Omental fat pad (tissue), 4 donors: Measurements from ENCODE around the gene TNRC18. TPM values are rescaled to one million over a fixed set of nuclear protein-coding genes. Genes with fewer than 3 reads are reported as not detected.
"Not testable (repeated sequence)": the region's sequence is repeated elsewhere in the genome, so short reads cannot be mapped to it uniquely, and the experiment has no call there.

Experiments used
- ATAC-seq: fragments of 150-250 bp; one replicate; pipeline ENCODE4 v1.9.1; 2016; ENCODE audit warnings: mild to moderate bottlenecking, moderate library complexity; ENCODE audit not compliant: low FRiP score
- DNase-seq: peaks from one replicate; pipeline ENCODE4 v3.0.0-alpha.2; 2019; ENCODE audit warnings: low spot score
- total RNA-seq, 4 donors: library from RNA; depleted of rRNA; stranded (reverse); fragments of >200 nt; gene quantifications; one replicate each; pipeline ENCODE4 v1.1.0, GENCODE V29; 2016
- TF ChIP-seq, protein P1 (sequence below), 3 donors: fragments of 450-650 bp; IDR thresholded peaks; one replicate each; pipeline ENCODE4 v1.5.1; 2016 to 2017; ENCODE audit warnings: antibody characterized with exemption in 3 of 3, mild to moderate bottlenecking in 3 of 3, moderate library complexity in 2 of 3

TNRC18 gene
- total RNA-seq, 4 donors from 2014 or later = 26.0 to 62.4 (median 29.4) TPM

DNA sequence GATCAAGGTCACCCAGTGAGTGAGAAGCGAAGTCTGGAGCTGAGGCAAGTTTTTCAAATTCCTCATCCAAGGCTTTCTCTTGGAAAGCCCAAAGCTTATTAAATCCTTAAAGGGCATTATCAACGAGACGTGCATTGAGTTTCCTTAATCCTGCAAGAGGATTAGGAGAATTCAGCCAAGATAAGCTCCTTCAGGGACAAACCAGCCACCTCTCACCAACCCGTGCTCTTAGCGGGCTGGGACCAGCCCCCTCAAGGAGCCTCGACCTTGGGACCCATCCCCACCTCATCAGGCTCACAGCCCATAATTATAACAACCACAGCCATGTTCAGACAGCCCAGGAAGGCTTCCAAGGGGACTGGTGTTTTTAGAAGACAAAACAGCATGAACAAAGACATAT, 152.8 kb downstream of the TNRC18 start:
- TF ChIP-seq, protein P1, sequence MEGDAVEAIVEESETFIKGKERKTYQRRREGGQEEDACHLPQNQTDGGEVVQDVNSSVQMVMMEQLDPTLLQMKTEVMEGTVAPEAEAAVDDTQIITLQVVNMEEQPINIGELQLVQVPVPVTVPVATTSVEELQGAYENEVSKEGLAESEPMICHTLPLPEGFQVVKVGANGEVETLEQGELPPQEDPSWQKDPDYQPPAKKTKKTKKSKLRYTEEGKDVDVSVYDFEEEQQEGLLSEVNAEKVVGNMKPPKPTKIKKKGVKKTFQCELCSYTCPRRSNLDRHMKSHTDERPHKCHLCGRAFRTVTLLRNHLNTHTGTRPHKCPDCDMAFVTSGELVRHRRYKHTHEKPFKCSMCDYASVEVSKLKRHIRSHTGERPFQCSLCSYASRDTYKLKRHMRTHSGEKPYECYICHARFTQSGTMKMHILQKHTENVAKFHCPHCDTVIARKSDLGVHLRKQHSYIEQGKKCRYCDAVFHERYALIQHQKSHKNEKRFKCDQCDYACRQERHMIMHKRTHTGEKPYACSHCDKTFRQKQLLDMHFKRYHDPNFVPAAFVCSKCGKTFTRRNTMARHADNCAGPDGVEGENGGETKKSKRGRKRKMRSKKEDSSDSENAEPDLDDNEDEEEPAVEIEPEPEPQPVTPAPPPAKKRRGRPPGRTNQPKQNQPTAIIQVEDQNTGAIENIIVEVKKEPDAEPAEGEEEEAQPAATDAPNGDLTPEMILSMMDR (IDR thresholded peaks at IDR 0.05) = no peak
- ATAC-seq (no peak), DNase-seq (no peak)

DNA sequence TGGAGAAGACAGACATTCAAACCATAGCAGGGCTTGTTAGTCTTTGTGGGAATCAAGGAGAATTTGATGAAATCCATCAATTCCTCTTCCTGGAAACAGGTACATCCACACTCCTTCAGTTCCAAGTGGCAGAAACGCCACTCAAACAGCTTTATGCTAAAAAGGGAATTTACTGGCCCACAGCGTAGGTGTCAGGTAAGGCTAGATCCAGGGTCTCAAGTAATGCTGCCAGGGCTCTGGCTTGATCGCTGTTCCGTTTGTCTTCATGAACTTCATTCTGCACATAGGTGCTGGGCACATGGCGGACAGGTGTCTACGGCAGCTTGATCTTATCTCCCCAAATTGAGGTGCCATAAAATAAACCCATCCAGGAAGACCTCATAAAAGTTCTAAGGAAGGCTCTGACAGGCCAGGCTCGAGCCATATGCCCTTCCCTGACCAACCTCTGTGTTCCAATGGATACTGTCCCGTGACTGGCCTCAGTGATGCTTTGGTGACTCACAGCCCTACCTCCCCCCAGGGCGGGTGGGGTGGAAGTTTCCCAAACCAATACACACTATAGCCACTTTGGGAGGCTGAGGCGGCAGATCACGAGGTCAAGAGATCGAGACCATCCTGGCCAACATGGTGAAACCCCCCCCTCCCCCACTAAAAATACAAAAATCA, 153.5 kb downstream of the TNRC18 start:
- not testable (repeated sequence) for ATAC-seq, DNase-seq

DNA sequence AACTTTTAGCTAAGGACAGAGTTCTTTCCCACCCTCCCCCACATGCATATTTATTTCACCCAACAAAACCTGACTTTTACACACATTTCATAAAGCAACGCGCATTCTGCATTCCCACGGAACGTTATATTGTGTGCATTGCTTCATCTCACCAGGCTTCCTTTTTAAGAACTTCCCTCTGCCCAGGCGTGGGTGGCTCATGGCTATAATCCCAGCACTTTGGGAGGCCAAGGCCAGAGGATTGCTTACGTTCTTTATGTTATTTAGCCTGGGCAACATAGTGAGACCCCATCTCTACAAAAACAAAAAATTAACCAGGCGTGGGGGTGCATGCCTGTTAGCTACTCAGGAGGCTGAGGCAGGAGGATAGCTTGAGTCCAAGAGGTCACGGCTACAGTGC, 155.8 kb downstream of the TNRC18 start:
- ATAC-seq, DNase-seq: not testable (repeated sequence)

DNA sequence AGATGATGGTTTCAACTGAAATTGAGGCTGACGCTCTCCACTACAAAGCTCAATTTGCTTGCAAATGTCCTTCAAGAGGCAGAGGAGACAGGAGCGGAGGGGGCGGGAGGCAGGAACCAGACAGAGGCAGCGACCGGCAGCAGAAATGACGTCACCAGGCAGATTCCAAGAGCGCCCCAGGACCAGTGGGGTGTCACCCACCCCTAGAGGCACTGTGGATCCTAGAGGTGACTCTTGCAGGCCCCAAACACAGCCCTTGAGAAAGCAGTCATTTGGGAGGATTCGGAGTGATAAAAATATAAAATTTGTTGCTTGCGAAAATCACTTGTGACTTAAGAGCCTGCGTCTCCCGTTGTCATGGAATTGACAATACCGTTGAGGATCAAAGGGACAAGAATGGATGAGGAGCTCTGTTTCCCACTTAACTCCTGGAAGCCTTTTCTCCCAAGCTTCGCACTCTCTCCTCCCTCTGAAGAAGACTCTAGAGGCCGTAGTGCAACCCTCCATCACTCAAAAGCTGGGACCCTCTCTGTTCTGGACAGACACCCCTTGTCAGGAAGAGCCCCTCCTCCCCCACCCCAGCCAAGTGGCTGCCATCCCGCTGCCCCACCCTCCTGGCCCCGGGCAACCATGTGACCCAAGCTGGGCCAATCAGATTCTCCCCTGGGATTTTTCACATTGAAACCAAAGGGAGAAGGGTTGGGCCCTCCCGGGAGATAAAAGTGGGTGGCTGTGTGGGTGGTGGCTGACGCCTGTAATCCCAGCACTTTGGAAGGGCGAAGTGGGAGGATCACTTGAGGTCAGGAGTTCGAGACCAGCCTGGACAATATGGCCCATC, 157.2 kb downstream of the TNRC18 start:
- ATAC-seq = no peak
- TF ChIP-seq, protein P1 (IDR thresholded peaks at IDR 0.05) = no peak
- no peak for DNase-seq

DNA sequence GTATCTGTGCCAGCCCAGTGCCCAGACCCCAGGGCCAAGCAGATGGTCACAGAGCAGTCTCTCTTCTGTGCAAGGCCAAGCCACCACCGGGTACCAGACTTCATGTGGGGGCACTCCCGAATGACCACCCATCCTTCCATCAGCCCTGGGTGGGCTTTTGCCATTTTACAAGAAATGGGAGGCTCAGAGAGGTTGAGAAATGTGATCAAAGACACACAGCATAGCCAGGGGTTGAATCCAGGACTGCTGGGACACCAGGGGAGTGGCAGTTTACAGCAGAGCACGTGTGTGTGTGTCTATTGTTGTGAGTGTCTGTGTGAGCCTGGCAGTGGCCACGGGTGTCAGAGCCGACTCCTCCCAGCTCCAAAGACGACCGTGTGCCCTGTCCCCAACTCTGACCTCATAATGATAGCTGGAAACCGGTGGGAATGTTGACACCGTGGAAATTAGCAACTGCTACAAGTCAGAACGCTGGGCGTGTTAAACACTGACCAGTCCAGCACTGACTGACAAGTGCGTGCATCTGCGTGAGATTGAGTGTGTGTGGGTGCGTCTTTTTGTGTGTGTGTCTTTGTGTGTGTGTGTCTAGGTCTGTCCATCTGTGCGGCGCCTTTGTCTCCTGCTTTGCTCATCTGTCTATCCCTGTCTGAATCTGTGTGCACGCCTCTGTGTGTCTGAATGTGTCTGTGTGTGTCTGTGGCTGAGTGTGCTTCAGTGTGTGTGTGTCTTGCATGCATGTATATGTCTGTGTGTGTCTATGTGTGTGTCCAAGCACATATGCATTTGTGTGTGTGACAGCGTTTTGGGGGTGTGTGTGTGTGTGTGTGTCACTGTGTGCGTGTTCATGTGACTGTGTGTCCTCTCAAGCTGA, 158.1 kb downstream of the TNRC18 start:
- DNase-seq (no peak), ATAC-seq (no peak)
- TF ChIP-seq, protein P1 (IDR thresholded peaks at IDR 0.05) = no peak

DNA sequence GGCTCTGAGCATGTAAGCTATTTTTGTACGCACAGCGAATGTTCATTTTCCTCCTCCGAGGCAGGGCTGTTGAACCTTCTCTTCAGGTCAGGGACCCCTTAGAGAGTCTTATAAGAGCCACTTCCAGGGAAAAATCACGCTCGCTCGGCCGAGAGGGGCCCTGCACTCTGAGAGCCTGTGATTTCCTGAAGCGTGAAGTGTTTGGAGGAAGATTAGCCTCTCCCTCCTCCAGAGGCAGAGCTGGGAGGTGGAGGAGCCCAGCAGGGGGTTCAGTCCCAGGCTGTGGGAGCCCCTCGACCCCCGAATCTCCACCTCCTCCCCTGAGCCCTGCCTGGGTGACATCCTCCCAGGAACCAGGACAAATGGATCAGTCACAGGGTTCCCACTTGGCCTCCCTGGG, 160.6 kb downstream of the TNRC18 start:
- not testable (repeated sequence) for ATAC-seq, DNase-seq

DNA sequence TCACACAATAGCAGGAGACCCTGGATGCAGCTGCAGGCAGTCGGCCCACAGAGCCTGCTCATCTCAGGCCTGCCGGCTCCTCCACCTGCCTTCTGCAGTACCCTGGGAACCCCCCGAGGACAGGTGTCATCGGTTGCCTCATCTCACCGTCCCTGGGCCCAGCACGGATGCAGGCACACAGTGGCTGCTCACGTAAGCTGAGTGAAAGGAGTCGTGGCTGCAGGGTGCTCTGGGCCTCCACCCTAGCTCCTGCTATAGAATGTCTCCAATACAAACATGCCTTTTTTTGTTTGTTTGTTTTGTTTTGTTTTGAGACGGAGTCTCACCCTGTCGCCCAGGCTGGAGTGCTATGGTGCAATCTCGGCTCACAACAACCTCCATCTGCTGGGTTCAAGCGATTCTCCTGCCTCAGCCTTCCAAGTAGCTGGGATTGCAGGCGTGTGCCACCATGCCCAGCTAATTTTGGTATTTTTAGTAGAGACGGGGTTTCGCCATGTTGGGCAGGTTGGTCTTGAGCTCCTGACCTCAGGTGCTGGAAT, 163.0 kb downstream of the TNRC18 start:
- ATAC-seq, DNase-seq: not testable (repeated sequence)

Other genes starting within 250 kb of the TNRC18 start
- gene WIPI2, start 233.6 kb downstream of the TNRC18 start, total RNA-seq = 10 to 100 TPM; 46.5 to 70.3 (median 63.7) TPM
- 10 to 100 TPM in 3 of 4 donors, 1 to 10 TPM in 1; 7.3 to 22.7 (median 13.3) TPM for gene SLC29A4, start 140.9 kb downstream of the TNRC18 start, total RNA-seq
- 1 to 10 TPM; 5.4 to 7.3 (median 6.0) TPM for gene FBXL18, start 90.0 kb upstream of the TNRC18 start, total RNA-seq
- gene ACTB, start 106.8 kb upstream of the TNRC18 start, total RNA-seq = 1,000 to 10,000 TPM; 1,920 to 3,510 (median 2,778) TPM
- gene FSCN1, start 169.0 kb upstream of the TNRC18 start, total RNA-seq = 10 to 100 TPM; 34.1 to 70.3 (median 39.6) TPM